HCT116 (cell line): Measurements from ENCODE around the gene ASB10.

ENCODE experiments used
- ELF1 ChIP-seq: IDR thresholded peaks from 2 replicates; pipeline ENCODE4 v1.6.1; 2012; ENCODE audit warnings: low read depth, borderline replicate concordance
- EZH2 ChIP-seq: fragments of 200-600 bp; sonication (generic); IDR thresholded peaks from 2 replicates; pipeline ENCODE4 v1.6.1; 2017; ENCODE audit warnings: antibody characterized with exemption, mixed run types
- EZH2phosphoT487 ChIP-seq: fragments of 200-600 bp; IDR thresholded peaks from 2 replicates; pipeline ENCODE4 v1.6.1; 2018; ENCODE audit warnings: antibody characterized with exemption, borderline replicate concordance
- POLR2A ChIP-seq: IDR thresholded peaks from 2 replicates; pipeline ENCODE4 v1.7.0; 2011; ENCODE audit warnings: borderline replicate concordance; ENCODE audit not compliant: insufficient read depth, insufficient read length; ENCODE audit errors: extremely low read depth
- POLR2AphosphoS5 ChIP-seq: IDR thresholded peaks from 2 replicates; pipeline ENCODE4 v1.6.1; 2011; ENCODE audit warnings: mild to moderate bottlenecking, low read depth, low read length, moderate library complexity
- SP1 ChIP-seq: IDR thresholded peaks from 2 replicates; pipeline ENCODE4 v1.6.1; 2012; ENCODE audit warnings: low read depth
- ZFX ChIP-seq: fragments of 450-650 bp; IDR thresholded peaks from 2 replicates; pipeline ENCODE4 v1.6.1; 2017
- TF ChIP-seq, protein P1 (sequence below), 3 experiments: fragments of 200-600 bp in 1 of 3; sonication (generic) in 1 of 3; IDR thresholded peaks in 2 of 3; conservative IDR thresholded peaks in 1 of 3; 2 replicates each; pipeline ENCODE4 v1.5.1; 2012 to 2017; ENCODE audit warnings: low read depth in 2 of 3, low read length in 2 of 3, antibody characterized with exemption in 1 of 3, borderline replicate concordance in 1 of 3, control low read depth in 1 of 3, mild to moderate bottlenecking in 1 of 3, mixed read lengths in 1 of 3, mixed run types in 1 of 3, moderate library complexity in 1 of 3; ENCODE audit not compliant: insufficient read depth in 1 of 3

DNA sequence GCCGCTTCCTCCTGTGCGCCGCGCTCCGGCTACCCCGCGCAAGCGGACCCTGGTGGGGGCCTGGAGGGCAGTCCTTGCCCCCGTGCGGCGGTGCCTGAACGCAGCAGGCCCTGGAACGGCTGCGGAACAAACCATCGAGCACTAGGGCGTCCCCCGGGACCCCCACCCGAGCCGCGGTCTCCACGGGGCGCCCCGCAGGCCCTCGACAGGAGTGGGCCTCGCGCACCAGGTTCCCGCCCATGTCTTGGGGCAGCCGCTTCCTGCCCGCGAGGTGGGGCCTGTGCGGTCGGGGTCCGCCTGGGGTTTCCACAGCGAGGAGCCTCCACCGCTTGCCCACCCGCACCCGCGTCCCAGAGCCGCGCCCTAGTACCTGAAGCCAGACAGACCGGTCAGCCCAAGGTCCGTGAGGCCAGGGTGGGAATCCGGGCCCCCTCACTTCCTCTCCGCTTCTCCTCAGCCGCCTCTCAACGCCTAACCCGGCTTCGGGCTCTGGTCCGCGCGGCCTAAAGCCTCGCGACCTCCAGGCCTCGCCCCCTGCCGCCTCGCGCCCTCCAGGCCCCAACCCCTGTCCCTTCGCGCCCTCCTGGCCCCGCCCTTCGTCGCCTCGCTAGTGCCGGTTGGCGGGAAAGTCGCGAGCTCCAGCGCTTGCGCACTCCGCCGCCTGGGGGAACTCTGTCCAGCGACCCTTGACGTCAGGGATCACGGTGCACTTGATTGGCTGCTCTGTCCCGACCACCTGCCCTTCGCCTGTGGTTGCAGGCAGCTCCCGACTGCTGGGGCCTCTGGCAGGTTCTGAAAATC, 12.6 kb downstream of the ASB10 start:
- no peak for TF ChIP-seq ZFX
- no peak for TF ChIP-seq EZH2
- TF ChIP-seq, protein P1, sequence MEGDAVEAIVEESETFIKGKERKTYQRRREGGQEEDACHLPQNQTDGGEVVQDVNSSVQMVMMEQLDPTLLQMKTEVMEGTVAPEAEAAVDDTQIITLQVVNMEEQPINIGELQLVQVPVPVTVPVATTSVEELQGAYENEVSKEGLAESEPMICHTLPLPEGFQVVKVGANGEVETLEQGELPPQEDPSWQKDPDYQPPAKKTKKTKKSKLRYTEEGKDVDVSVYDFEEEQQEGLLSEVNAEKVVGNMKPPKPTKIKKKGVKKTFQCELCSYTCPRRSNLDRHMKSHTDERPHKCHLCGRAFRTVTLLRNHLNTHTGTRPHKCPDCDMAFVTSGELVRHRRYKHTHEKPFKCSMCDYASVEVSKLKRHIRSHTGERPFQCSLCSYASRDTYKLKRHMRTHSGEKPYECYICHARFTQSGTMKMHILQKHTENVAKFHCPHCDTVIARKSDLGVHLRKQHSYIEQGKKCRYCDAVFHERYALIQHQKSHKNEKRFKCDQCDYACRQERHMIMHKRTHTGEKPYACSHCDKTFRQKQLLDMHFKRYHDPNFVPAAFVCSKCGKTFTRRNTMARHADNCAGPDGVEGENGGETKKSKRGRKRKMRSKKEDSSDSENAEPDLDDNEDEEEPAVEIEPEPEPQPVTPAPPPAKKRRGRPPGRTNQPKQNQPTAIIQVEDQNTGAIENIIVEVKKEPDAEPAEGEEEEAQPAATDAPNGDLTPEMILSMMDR (IDR thresholded peaks at IDR 0.05 in 2 of 3, conservative IDR thresholded peaks at IDR 0.05 in 1 of 3; ENCODE audit: borderline replicate concordance in 1 of 3, insufficient read depth in 1 of 3, low read depth in 2 of 3, low read length in 2 of 3), result no peak
- no peak for TF ChIP-seq POLR2A
- no peak for TF ChIP-seq ELF1
- no peak for TF ChIP-seq EZH2phosphoT487
- no peak for TF ChIP-seq SP1
- no peak for TF ChIP-seq POLR2AphosphoS5
